ENCODE results near the gene KLHL5. TPM values are rescaled to one million over a fixed set of nuclear protein-coding genes. Genes with fewer than 3 reads are reported as not detected.

Gene KLHL5, protein sequence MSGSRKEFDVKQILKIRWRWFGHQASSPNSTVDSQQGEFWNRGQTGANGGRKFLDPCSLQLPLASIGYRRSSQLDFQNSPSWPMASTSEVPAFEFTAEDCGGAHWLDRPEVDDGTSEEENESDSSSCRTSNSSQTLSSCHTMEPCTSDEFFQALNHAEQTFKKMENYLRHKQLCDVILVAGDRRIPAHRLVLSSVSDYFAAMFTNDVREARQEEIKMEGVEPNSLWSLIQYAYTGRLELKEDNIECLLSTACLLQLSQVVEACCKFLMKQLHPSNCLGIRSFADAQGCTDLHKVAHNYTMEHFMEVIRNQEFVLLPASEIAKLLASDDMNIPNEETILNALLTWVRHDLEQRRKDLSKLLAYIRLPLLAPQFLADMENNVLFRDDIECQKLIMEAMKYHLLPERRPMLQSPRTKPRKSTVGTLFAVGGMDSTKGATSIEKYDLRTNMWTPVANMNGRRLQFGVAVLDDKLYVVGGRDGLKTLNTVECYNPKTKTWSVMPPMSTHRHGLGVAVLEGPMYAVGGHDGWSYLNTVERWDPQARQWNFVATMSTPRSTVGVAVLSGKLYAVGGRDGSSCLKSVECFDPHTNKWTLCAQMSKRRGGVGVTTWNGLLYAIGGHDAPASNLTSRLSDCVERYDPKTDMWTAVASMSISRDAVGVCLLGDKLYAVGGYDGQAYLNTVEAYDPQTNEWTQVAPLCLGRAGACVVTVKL
- 13.1 TPM for polyA plus RNA-seq (2012; ENCODE audit: insufficient read depth, insufficient read length, low read depth)

DNA sequence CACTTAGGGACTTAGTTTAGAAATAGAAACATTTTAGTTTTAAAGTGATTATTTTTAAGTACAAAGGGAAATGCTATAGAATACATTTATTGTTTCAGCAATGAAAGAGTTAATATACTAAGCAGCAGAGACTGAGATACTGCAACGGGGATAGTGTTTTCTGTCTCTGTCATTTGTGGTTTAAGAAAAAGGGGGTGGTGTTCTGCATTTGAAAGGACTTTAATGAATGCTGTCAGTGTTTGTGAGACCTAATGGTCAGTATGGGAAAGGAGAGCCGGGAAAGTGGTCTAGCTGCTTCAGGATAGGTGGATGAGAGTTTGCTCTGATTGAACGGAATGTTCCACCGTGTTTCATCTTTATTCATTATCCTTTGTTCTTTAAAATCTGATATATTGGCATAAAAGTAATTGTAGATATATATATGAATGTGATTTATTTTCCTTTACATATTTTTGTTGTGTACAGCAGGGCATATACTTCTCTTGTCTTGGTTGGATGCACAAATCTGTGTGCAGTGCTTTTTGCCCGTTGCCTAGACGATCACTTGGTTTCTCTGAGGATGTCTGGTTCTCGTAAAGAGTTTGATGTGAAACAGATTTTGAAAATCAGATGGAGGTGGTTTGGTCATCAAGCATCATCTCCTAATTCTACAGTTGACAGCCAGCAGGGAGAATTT, at the start of gene KLHL5:
Gene KLHL5 (plus strand): TSS at position 139 of the 676 bp plus-strand sequence. CDS start 421 bp downstream, at position 560.
- TF ChIP-seq, protein P1, sequence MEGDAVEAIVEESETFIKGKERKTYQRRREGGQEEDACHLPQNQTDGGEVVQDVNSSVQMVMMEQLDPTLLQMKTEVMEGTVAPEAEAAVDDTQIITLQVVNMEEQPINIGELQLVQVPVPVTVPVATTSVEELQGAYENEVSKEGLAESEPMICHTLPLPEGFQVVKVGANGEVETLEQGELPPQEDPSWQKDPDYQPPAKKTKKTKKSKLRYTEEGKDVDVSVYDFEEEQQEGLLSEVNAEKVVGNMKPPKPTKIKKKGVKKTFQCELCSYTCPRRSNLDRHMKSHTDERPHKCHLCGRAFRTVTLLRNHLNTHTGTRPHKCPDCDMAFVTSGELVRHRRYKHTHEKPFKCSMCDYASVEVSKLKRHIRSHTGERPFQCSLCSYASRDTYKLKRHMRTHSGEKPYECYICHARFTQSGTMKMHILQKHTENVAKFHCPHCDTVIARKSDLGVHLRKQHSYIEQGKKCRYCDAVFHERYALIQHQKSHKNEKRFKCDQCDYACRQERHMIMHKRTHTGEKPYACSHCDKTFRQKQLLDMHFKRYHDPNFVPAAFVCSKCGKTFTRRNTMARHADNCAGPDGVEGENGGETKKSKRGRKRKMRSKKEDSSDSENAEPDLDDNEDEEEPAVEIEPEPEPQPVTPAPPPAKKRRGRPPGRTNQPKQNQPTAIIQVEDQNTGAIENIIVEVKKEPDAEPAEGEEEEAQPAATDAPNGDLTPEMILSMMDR (IDR thresholded peaks at IDR 0.05; ENCODE audit: low read depth, low read length), result no peak
- DNase-seq, result no peak
- Histone ChIP-seq H3K36me3 (no peaks in the 10 kb centered on the region), H3K9me3 (no peaks in the 10 kb centered on the region), H3K27me3 (no peaks in the 10 kb centered on the region), H3K4me1 (peaks cover 4% of the 10 kb centered on the region; the same call in 1 of the 2 replicates), H3K4me3 (ENCODE audit: low read depth, low read length) (peak within 1 kb of the TSS; percentile 60)

DNA sequence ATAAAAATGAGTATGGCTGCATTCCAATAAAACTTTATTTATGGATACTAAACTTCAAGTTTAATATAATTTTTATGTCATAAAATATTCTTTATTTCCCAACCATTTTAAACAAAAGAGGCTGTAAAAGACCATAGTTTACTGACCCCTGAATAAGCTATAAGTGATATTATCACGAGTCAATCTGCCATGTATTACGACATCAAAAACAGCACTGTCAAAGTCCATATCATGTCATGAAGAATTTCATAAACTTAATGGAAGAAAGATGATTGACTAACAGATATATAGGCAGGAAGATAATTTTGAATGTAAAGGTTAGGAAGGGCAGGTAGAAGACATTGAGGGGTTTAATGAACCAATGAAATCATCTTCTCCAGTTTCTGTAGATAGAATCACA, 48.0 kb upstream of the KLHL5 start:
- Histone ChIP-seq H3K9me3 (no peaks in the 10 kb centered on the region), H3K27me3 (no peaks in the 10 kb centered on the region; the same call in 1 of the 2 replicates), H3K36me3 (no peaks in the 10 kb centered on the region), H3K4me3 (ENCODE audit: low read depth, low read length) (no peak overlapping the region), H3K4me1 (no peaks in the 10 kb centered on the region)
- no peak for DNase-seq
- TF ChIP-seq, protein P1 (IDR thresholded peaks at IDR 0.05; ENCODE audit: low read depth, low read length), result no peak

DNA sequence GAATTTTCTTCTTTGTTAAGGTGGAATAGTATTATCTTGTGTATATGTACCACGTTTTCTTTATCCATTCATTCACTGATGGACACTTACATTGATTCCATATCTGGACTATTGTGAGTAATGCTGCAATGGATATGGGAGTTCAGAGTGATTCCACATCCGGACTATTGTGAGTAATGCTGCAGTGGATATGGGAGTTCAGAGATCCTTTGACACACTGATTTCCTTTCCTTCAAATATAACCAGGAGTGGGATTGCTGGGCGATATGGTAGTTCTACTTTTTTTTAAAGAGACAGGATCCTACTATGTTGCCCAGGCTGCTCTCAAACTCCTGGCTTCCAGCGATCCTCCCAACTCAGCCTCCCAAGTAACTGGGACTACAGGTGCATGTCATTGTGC, 41.9 kb upstream of the KLHL5 start:
- Histone ChIP-seq H3K9me3 (no peaks in the 10 kb centered on the region), H3K27me3 (no peaks in the 10 kb centered on the region), H3K36me3 (no peaks in the 10 kb centered on the region), H3K4me3 (ENCODE audit: low read depth, low read length) (no peak overlapping the region), H3K4me1 (no peaks in the 10 kb centered on the region)
- TF ChIP-seq, protein P1 (IDR thresholded peaks at IDR 0.05; ENCODE audit: low read depth, low read length), result no peak
- DNase-seq, result no peak

DNA sequence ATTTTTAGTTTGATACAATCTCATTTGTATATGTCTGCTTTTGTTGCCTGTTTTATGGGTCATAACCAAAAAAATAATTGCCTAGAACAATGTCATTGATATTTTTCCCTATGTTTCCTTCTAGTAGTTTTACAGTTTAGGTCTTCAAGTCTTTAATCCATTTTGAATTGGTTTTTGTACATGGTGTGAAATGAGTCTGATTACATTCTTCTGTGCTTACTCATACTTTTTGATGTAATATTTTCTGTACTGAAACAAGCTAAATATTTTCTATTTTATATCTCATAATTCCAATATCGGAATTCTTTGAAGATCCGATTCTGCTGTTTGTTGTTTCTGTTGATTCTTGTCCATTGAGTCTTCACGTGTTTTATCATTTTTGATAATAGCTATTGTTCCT, 40.4 kb upstream of the KLHL5 start:
- H3K9me3 ChIP-seq, result no peaks in the 10 kb centered on the region
- no peak overlapping the region for H3K4me3 ChIP-seq (ENCODE audit: low read depth, low read length)
- no peaks in the 10 kb centered on the region for H3K4me1 ChIP-seq
- H3K36me3 ChIP-seq, result no peaks in the 10 kb centered on the region
- TF ChIP-seq, protein P1 (IDR thresholded peaks at IDR 0.05; ENCODE audit: low read depth, low read length), result no peak
- H3K27me3 ChIP-seq, result no peaks in the 10 kb centered on the region
- DNase-seq, result no peak

DNA sequence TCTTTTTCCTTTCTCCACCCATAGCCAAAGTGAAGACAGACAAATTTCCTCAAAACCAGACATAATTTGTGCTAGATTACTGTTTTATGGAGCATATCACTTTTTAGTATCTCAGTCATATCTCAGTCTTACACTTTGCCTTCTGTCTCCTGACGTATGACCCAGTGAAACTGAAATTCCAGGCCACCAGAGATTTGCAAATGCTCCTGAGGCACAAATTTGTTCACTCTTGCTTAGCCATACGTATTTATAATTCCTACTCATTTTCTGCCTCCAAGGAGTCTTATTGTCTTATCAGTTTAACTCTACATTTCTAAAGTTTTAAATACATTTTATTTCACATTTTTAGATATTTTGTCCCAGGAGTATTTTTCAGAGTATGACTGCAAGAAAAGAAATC, 39.8 kb upstream of the KLHL5 start:
- TF ChIP-seq, protein P1 (IDR thresholded peaks at IDR 0.05; ENCODE audit: low read depth, low read length), result no peak
- Histone ChIP-seq H3K9me3 (no peaks in the 10 kb centered on the region), H3K4me3 (ENCODE audit: low read depth, low read length) (no peak overlapping the region), H3K36me3 (no peaks in the 10 kb centered on the region), H3K27me3 (no peaks in the 10 kb centered on the region), H3K4me1 (no peaks in the 10 kb centered on the region)
- DNase-seq, result no peak
